Stimulated activated CD8-positive, alpha-beta memory T cell treated with anti-CD3 and anti-CD28 coated beads, Interleukin-15, amount 100 ng/mL, for 1 hour (primary cell): Measurements from ENCODE around the gene POMT1.
A peak's percentile ranks its signal among the peaks of the same experiment; 100 is the strongest.
"Not testable (repeated sequence)": the region's sequence is repeated elsewhere in the genome, so short reads cannot be mapped to it uniquely, and the experiment has no call there.

Experiments used
- DNase-seq: peaks from one replicate; pipeline ENCODE4 v3.0.0-alpha.2; 2020; ENCODE audit warnings: low read depth

The POMT1 gene

GRCh38 chr9:131496844-131497405, 5.8 kb upstream of the POMT1 start:
- no peak for DNase-seq

- DNase-seq = no peak
Observed at GRCh38 chr9:131499254-131499767, 3.4 kb upstream of the POMT1 start.

GRCh38 chr9:131500377-131500776, 2.3 kb upstream of the POMT1 start:
- DNase-seq = peak; percentile 11

GRCh38 chr9:131500939-131501541, 1.7 kb upstream of the POMT1 start:
- DNase-seq = peak; percentile 25

GRCh38 chr9:131503626-131504465, 1.1 kb downstream of the POMT1 start:
- DNase-seq = no peak

GRCh38 chr9:131505012-131505411, 2.3 kb downstream of the POMT1 start:
- no peak for DNase-seq

GRCh38 chr9:131511416-131511815, 8.7 kb downstream of the POMT1 start:
- DNase-seq = no peak

DNA sequence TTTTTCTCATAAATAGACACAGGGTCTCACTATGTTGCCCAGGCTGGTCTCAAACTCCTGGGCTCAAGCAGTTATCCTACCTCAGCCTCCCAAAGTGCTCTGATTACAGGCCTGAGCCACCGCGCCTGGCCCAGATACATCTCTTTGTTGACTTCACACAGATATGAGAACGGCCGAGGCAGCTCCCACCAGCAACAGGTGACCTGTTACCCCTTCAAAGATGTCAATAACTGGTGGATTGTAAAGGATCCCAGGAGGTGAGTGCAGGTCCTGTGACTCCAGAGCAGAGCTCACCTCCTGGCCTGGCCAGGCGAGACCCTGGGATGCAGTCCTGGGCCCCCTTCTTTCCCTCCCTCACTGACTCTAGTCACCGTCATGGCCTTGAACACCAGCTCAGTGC, 9.2 kb downstream of the POMT1 start:
- DNase-seq = no peak

DNA sequence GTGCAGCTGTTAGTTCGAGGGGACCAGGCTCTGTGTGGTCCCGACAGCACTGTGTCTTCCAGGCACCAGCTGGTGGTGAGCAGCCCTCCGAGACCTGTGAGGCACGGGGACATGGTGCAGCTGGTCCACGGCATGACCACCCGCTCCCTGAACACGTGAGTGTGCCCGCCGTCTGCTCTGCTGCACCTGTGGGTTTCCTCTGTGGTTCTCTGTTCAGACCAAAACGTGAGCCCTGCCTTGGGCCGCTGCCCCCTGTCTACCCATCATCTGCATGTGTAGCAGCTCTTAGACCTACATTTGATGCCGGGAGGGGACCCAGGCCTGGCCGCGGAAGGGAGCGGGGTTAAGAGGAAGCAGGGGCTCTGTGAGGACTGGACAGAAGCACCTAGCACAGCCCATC, 10.5 kb downstream of the POMT1 start:
- DNase-seq = no peak

DNA sequence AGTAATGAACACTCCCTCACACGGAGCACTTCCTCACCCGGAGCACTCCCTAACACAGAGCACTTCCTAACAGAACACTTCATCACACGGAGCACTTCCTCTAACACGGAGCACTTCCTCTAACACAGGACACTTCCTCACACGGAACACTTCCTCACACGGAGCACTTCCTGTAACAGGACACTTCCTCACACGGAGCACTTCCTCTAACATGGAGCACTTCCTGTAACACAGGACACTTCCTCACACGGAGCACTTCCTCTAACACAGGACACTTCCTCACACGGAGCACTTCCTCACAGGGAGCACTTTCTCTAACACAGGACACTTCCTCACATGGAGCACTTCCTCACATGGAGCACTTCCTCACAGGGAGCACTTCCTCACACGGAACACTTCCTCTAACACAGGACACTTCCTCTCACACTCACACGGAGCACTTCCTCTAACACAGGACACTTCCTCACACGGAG, 12.9 kb downstream of the POMT1 start:
- DNase-seq = not testable (repeated sequence)

DNA sequence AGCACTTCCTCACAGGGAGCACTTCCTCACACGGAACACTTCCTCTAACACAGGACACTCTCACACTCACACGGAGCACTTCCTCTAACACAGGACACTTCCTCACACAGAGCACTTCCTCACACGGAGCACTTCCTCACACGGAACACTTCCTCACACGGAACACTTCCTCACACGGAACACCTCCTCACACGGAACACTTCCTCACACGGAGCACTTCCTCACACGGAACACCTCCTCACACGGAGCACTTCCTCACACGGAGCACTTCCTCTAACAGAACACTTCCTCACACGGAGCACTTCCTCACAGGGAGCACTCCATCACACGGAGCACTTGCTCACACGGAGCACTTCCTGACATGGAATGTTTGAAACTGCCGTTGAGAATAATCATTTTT, 13.4 kb downstream of the POMT1 start:
- no peak for DNase-seq

DNA sequence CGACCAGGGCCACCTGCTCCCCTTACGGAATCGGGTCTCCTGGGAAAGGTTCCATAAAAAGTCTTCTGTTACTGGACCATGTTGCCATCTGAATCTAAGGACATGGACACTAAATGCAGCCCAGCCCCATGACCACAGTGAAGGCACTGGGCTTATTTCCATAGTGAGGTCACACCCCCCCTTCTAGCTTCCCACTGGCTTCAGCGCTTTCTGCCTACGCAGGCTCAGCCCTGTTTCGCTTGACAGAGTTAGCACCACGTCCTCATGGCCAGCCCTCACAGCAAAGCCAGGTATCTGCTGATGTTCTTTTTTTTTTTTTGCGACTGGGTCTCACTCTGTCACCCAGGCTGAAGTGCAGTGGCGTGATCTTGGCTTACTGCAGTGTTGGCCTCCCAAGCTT, 14.2 kb downstream of the POMT1 start:
- DNase-seq = no peak

- DNase-seq = no peak
Observed at GRCh38 chr9:131517761-131518190, 15.1 kb downstream of the POMT1 start.

GRCh38 chr9:131518553-131518952, 15.8 kb downstream of the POMT1 start:
- DNase-seq = no peak

DNA sequence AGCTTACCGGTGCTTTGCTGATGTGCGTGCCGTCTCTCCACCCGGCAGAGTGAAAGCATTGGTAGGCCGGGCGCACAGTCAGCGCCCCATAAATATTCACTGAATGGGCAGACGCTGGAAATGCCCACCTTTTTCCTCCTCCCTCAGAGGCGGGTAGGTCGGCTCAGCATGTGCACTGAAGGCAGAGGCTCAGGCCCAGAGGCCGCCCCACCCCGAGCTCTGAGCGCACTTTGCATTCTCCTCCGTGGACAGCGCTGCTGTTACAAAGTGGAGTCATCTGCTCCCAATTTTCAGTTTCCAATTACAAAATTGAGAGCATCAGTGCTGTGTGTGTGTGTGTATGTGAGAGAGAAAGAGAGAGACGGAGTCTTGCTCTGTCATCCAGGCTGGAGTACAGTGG, 17.8 kb downstream of the POMT1 start:
- DNase-seq = no peak

- no peak for DNase-seq
Observed at GRCh38 chr9:131521203-131521602, 18.5 kb downstream of the POMT1 start.

- no peak for DNase-seq
Observed at GRCh38 chr9:131521822-131522221, 19.1 kb downstream of the POMT1 start.

DNA sequence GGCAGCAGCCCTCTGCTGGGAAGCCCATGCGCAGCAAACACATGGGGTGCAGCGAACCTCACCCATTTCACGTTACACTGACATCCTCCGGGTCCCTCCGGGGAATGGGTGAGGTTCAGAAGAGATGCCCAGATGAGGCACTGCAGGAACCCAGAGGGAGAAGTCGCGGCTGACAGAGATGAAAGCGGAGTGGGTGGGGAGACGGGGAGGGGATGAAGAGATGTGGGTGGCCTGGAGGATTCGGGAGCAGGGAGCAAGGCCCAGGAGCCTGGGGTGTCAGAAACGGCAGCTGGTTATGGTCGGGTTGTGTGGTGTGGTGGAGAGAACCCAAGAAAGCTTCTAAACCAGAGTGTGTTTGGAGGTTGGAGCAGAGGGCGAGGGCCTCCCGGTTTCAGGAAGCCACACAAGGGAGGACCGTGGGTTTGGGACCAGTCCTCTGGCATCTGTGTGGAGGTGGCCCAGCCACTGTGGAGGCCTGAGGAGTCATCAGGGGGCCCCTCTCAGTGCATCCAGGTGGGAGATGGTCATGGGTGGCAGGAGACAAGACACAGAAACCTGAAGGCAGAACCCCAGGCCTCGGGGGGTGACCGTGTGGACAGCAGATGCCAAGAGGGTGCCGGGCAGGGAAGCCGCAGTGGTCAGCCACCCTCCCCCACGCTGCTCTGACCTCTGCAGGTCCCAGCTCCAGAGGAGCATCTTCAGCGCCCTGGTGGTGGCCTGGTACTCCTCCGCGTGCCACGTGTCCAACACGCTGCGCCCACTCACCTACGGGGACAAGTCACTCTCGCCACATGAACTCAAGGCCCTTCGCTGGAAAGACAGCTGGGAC, 19.8 kb downstream of the POMT1 start:
- no peak for DNase-seq

DNA sequence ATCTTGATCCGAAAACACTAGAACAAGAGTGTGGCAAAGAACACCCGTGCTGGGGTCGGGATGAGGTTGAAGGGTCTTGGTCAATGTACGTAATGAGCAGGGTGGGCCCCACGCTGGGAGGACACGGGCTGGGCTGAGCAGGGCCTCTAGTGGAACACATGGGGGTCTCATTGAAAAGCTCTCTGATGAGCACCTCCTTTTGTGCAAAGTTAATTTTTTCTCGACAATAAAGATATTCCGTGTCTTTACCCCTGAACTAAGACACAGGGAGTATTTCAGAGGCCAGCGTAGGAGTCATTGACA, 20.3 kb downstream of the POMT1 start:
- no peak for DNase-seq

GRCh38 chr9:131523451-131524435, 21.0 kb downstream of the POMT1 start:
- no peak for DNase-seq
